K562 (cell line): ENCODE measurements around the gene RBM27. TPM values are rescaled to one million over a fixed set of nuclear protein-coding genes. Genes with fewer than 3 reads are reported as not detected.

Experiments used
- ATAC-seq: fragments of 200-7000 bp; cut with Tn5 transposase; 3 replicates; pipeline ENCODE4 v1.9.1; 2020; ENCODE audit warnings: moderate library complexity
- BruUV-seq: library from RNA; stranded (reverse); fragments of 400-500 nt; replicated peaks from 2 replicates; lab custom pipeline; 2021; lab: Mats Ljungman, UMichigan
- CTCF ChIA-PET: fragments of 300-600 bp; formaldehyde crosslinking; extraction: SDS; loops from one replicate; lab custom pipeline; 2021; ENCODE audit warnings: low intra/inter-chr PET ratio; lab: Yijun Ruan, JAX
- POLR2A ChIA-PET: fragments of 300-600, 350-650 bp; sonication (Branson Sonifier 250); formaldehyde crosslinking; extraction: SDS; loops from one replicate; lab custom pipeline; 2021; ENCODE audit warnings: antibody characterized with exemption, inconsistent platforms; lab: Yijun Ruan, JAX
- DNase-seq, 4 experiments: peaks; one replicate each; pipeline versions ENCODE4 v3.0.0 to v3.0.0-alpha.2; 2011 to 2018; ENCODE audit warnings: low spot score in 3 of 4, mixed read lengths in 3 of 4; ENCODE audit errors: extremely low read depth in 1 of 4
- FAIRE-seq: peaks from 2 replicates; lab custom pipeline; 2011; peaks lifted over from hg19 to GRCh38; lab: Jason Lieb, UNC
- H2AFZ ChIP-seq: 2 replicates; pipeline ENCODE4 v1.6.0; 2011; ENCODE audit warnings: low read depth, low read length, control low read depth, inconsistent platforms
- H3K27ac ChIP-seq: fragments of 200-600 bp; 3 replicates; pipeline ENCODE4 v1.8.0; 2011; ENCODE audit warnings: low read depth, mild to moderate bottlenecking, control low read depth, inconsistent platforms, low read length, moderate library complexity, mixed read lengths; ENCODE audit errors: extremely low read depth
- H3K27me3 ChIP-seq, 2 experiments: fragments of 300-600 bp in 1 of 2; 2 replicates in 1 of 2; 3 replicates in 1 of 2; pipeline versions ENCODE4 v1.6.0 to v1.8.0; 2011; ENCODE audit warnings: inconsistent platforms in 2 of 2, low read length in 2 of 2, mild to moderate bottlenecking in 1 of 2, mixed read lengths in 1 of 2, moderate library complexity in 1 of 2; ENCODE audit not compliant: control insufficient read depth in 2 of 2, insufficient read depth in 2 of 2
- H3K36me3 ChIP-seq: fragments of 300-600 bp; 3 replicates; pipeline ENCODE4 v1.8.0; 2011; ENCODE audit warnings: mild to moderate bottlenecking, low read length, inconsistent platforms; ENCODE audit not compliant: control insufficient read depth, insufficient read depth
- H3K4me1 ChIP-seq, 2 experiments: fragments of 200-600 bp in 1 of 2; replicated peaks in 1 of 2; 2 replicates in 1 of 2; 3 replicates in 1 of 2; pipeline versions ENCODE4 v1.5.1 to v1.8.0; 2011; ENCODE audit warnings: inconsistent platforms in 2 of 2, low read length in 2 of 2, mild to moderate bottlenecking in 1 of 2, mixed read lengths in 1 of 2, moderate library complexity in 1 of 2; ENCODE audit not compliant: control insufficient read depth in 2 of 2, insufficient read depth in 2 of 2
- H3K4me2 ChIP-seq: 2 replicates; pipeline ENCODE4 v1.6.1; 2011; ENCODE audit warnings: low read length, control low read depth, inconsistent platforms, mixed read lengths; ENCODE audit not compliant: insufficient read depth
- H3K4me3 ChIP-seq: fragments of 200-600 bp; sonication (generic), shearing (Covaris generic); 2 replicates; pipeline ENCODE4 v1.5.1; 2016; ENCODE audit warnings: control low read depth, inconsistent platforms
- H3K79me2 ChIP-seq: fragments of 200-600 bp; 3 replicates; pipeline ENCODE4 v1.8.0; 2011; ENCODE audit warnings: low read length, inconsistent platforms; ENCODE audit not compliant: control insufficient read depth, insufficient read depth
- H3K9ac ChIP-seq, 2 experiments: 2 replicates each; pipeline versions ENCODE4 v1.6.0 to v1.6.1; 2011; ENCODE audit warnings: low read depth in 2 of 2, low read length in 2 of 2, control low read depth in 1 of 2, inconsistent platforms in 1 of 2, mild to moderate bottlenecking in 1 of 2, mixed read lengths in 1 of 2; ENCODE audit not compliant: insufficient read depth in 1 of 2
- H3K9me1 ChIP-seq: one replicate; pipeline ENCODE4 v1.6.0; 2011; ENCODE audit warnings: inconsistent platforms, mild to moderate bottlenecking, low read length, moderate library complexity; ENCODE audit not compliant: control insufficient read depth, insufficient read depth
- H3K9me3 ChIP-seq: replicated peaks from 2 replicates; pipeline ENCODE4 v1.5.1; 2011; ENCODE audit warnings: low read depth, low read length, inconsistent platforms; ENCODE audit not compliant: control insufficient read depth, insufficient read depth
- H4K20me1 ChIP-seq: replicated peaks from 2 replicates; pipeline ENCODE4 v1.6.1; 2011; ENCODE audit warnings: low read length, inconsistent platforms, mixed read lengths; ENCODE audit not compliant: control insufficient read depth, insufficient read depth
- ARNT ChIP-seq, 2 experiments: fragments of 450-650 bp; IDR thresholded peaks; 2 replicates each; pipeline ENCODE4 v1.6.1; 2016; ENCODE audit warnings: mild to moderate bottlenecking in 1 of 2
- HNRNPH1 ChIP-seq: fragments of 200-400 bp; formaldehyde crosslinking; optimal IDR thresholded peaks from 2 replicates; pipeline ENCODE3; 2017; ENCODE audit warnings: low read depth, mild to moderate bottlenecking, low read length, moderate library complexity
- ILK ChIP-seq: fragments of 450-650 bp; IDR thresholded peaks from 2 replicates; pipeline ENCODE4 v1.6.1; 2016; ENCODE audit warnings: missing genetic modification characterization, low read depth, mild to moderate bottlenecking, missing compliant biosample characterization, moderate library complexity, borderline replicate concordance
- KDM4B ChIP-seq, 2 experiments: fragments of 450-650 bp in 1 of 2; sonication (generic) in 1 of 2; IDR thresholded peaks; 2 replicates each; pipeline ENCODE4 v1.6.1; 2016 to 2017; ENCODE audit warnings: borderline replicate concordance in 2 of 2, antibody characterized with exemption in 1 of 2, low read depth in 1 of 2, mild to moderate bottlenecking in 1 of 2
- LARP7 ChIP-seq: fragments of 450-650 bp; IDR thresholded peaks from 2 replicates; pipeline ENCODE4 v1.6.1; 2016
- POLR2H ChIP-seq: IDR thresholded peaks from 2 replicates; pipeline ENCODE4 v1.6.1; 2016; ENCODE audit warnings: missing genetic modification characterization, low read depth, mild to moderate bottlenecking, control low read depth, missing compliant biosample characterization, moderate library complexity
- ZNF134 ChIP-seq: fragments of 250-450 bp; sonication (Bioruptor Pico); conservative IDR thresholded peaks from 2 replicates; pipeline ENCODE4 v1.4.0; 2020
- ZNF717 ChIP-seq: fragments of 250-450 bp; sonication (Bioruptor Pico); IDR thresholded peaks from 2 replicates; pipeline ENCODE4 v1.5.0; 2021
- WGBS: fragments of 100-300 bp; shearing (Covaris generic); methylation state at CpG from one replicate; pipeline ENCODE4 v1.1.6; 2016; ENCODE audit warnings: low coverage, mixed read lengths; ENCODE audit not compliant: insufficient coverage; ENCODE audit errors: missing lambda C conversion rate; 5-methylcytosine and 5-hydroxymethylcytosine counted together
- in situ Hi-C: fragments of 300-500 bp; cut with MboI; formaldehyde crosslinking; loops from 4 replicates; pipeline ENCODE4 v1.15.0; 2018; ENCODE audit warnings: inconsistent platforms, mixed read lengths
- intact Hi-C: fragments of 100-400 bp; cut with micrococcal nuclease; formaldehyde crosslinking; loops from 2 replicates; pipeline ENCODE4 v1.14.2; 2022
- polyA plus RNA-seq, 8 experiments: library from polyadenylated mRNA; depleted of rRNA in 4 of 8; stranded (reverse) in 5 of 8; unstranded in 3 of 8; fragments of >200 nt; fragmentation: Nextera tagmentation in 2 of 8; fragmentation: Illumina TruSeq in 1 of 8; extraction: Ambion mirVana in 2 of 8; extraction: Trizol in 1 of 8; gene quantifications; 2 replicates each; pipeline versions ENCODE4 v1.2.1 to v1.2.3, GENCODE V29; 2011 to 2014; ENCODE audit warnings: inconsistent platforms in 1 of 8, missing spikeins in 1 of 8
- total RNA-seq, 7 experiments: library from RNA; depleted of rRNA in 6 of 7; stranded (reverse); fragments of >200 nt in 6 of 7; fragmentation: Illumina TruSeq in 2 of 7; extraction: Trizol in 2 of 7; gene quantifications; 2 replicates each; pipeline versions ENCODE4 v1.2.1 to v1.2.3, GENCODE V29; 2011 to 2021; ENCODE audit warnings: low replicate concordance in 1 of 7
- TF ChIP-seq, protein P1 (sequence below): fragments of 450-650 bp; formaldehyde crosslinking; IDR thresholded peaks from 2 replicates; pipeline ENCODE4 v1.4.0; 2022; ENCODE audit warnings: missing genetic modification characterization
- TF ChIP-seq, protein P2 (sequence below): conservative IDR thresholded peaks from 2 replicates; pipeline ENCODE4 v1.6.1; 2011; ENCODE audit warnings: low read depth, mild to moderate bottlenecking, low read length; ENCODE audit not compliant: control insufficient read depth

RBM27 gene
- total and polyA plus RNA-seq, 9 of the 15 experiments (the other 6 are each of a cell fraction or from before 2014, with no cell fraction given), result 5.3 to 45.4 (median 29.1) TPM

DNA sequence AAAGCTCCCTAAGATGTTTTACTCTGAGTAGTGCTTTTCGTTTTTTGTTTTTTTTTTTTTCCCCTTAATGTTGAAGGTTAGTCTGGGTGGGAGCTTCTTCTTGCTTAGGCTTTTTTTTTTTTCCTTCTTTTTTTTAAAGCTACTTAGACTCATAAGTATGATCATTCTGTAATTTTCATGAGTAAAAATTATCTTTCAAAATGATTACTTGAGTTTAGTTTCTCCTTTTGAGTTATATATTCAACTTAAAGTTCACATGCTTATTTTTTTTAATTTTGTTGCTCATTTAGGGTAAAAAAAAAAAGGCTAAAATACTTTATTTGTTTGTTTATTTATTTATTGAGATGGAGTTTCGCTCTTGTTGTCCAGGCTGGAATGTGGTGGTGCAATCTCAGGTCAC, 2.9 kb downstream of the RBM27 start:
- no peak overlapping the region for H3K4me3 ChIP-seq
- ATAC-seq, result no peak
- H2AFZ ChIP-seq, result no peak overlapping the region
- no peaks in the 10 kb centered on the region for H3K27me3 ChIP-seq
- in situ Hi-C loops (loop anchor here (10.0 kb wide), 1 partner anchor 371 kb away; the partner anchor contains the start of gene PRELID2), intact Hi-C loops (no loop called here)
- TF ChIP-seq ILK (no peak), LARP7 (0 out of 2 replicates have a peak, but pooled peaks have one; percentile 19), POLR2H (tag) (peak; percentile 32; the same call in 1 of the 2 replicates), ARNT (IDR thresholded peaks at IDR 0.05) (peak in 1 of 2 experiments; percentile 29; a peak in 1 of 4 replicates)
- no peak for DNase-seq
- no peaks in the 10 kb centered on the region for H3K9me3 ChIP-seq
- H3K9ac ChIP-seq, result peak overlapping the region; percentile 55 to 61; a peak in 3 of 4 replicates
- peak overlapping the region; percentile 32; the same call in 2 of the 3 replicates for H3K27ac ChIP-seq
- H3K36me3 ChIP-seq, result peaks cover 14% of the 10 kb centered on the region; the same call in 2 of the 3 replicates
- ChIA-PET CTCF (no interaction called here), POLR2A (interaction anchor here (0.6 to 1.2 kb wide), 3 partner anchors 13 to 27 kb away, joined by 3 to 4 read pairs (median 3); no protein-coding TSS in a partner anchor)
- peaks cover 16 to 21% of the 10 kb centered on the region in 2 experiments; a peak in 4 of 5 replicates for H3K4me1 ChIP-seq
- peaks cover 80% of the 10 kb centered on the region for H3K79me2 ChIP-seq
- no peak for FAIRE-seq
- 18% methylated on average over 2 of the region's 2 CpGs for WGBS
- peaks cover 13% of the 10 kb centered on the region for H4K20me1 ChIP-seq
- H3K9me1 ChIP-seq, result no peaks in the 10 kb centered on the region
- H3K4me2 ChIP-seq, result no peak overlapping the region
- BruUV-seq, result no TSS peak

DNA sequence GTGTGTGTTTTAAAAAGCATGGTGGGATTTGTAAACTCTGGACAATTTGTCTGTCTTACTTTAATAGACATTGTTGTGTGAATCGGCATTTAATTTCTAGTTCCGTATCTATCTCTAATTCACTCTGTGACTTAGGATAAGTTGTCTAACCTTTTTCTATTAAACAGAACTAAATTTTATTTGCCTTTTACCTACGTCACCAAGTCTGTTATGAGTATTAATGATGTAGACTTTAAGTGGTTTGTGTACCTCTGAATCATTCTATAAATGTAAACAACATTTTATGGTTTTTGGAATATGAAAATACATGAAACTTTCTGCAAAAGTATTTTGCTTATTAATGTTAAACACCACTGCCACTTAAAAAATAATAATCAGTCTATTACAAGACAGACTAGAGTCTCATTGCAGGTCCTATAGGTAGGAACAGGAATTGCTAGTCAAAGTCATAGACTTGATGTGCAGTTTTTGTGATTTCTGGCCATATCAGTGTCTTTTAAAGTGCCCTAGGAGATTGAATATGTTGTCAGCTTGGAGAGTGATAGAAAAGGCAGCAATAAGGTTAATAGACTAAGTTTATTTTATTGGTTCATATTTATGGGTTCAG, 5.6 kb downstream of the RBM27 start:
- Histone ChIP-seq H3K79me2 (peaks cover 96% of the 10 kb centered on the region), H2AFZ (no peak overlapping the region), H3K4me1 (peaks cover 11 to 23% of the 10 kb centered on the region in 2 experiments; a peak in 4 of 5 replicates), H3K27me3 (no peaks in the 10 kb centered on the region), H3K9ac (no peak overlapping the region), H3K4me2 (no peak overlapping the region), H3K9me1 (no peaks in the 10 kb centered on the region), H3K36me3 (peaks cover 14% of the 10 kb centered on the region; the same call in 2 of the 3 replicates), H4K20me1 (peaks cover 13% of the 10 kb centered on the region), H3K4me3 (no peak overlapping the region), H3K27ac (no peak overlapping the region), H3K9me3 (no peaks in the 10 kb centered on the region)
- ChIA-PET CTCF (no interaction called here), POLR2A (interaction anchor here (0.8 kb wide), 1 partner anchor 9 kb away, joined by 3 read pairs; no protein-coding TSS in a partner anchor)
- no peak for DNase-seq
- 92% methylated on average over 3 of the region's 3 CpGs for WGBS
- in situ Hi-C loops, result loop anchor here (10.0 kb wide), 1 partner anchor 374 kb away; the partner anchor contains the start of gene PRELID2
- peak; percentile 35 for FAIRE-seq
- peak; percentile 48 for ATAC-seq
- intact Hi-C loops, result no loop called here
- no TSS peak for BruUV-seq
- TF ChIP-seq KDM4B (IDR thresholded peaks at IDR 0.05; ENCODE audit: borderline replicate concordance in 2 of 2, low read depth in 1 of 2) (no peak), ZNF717 (CRISPR knock-in tag) (no peak), HNRNPH1 (no peak), ZNF134 (CRISPR knock-in tag) (no peak)
- TF ChIP-seq, protein P1, sequence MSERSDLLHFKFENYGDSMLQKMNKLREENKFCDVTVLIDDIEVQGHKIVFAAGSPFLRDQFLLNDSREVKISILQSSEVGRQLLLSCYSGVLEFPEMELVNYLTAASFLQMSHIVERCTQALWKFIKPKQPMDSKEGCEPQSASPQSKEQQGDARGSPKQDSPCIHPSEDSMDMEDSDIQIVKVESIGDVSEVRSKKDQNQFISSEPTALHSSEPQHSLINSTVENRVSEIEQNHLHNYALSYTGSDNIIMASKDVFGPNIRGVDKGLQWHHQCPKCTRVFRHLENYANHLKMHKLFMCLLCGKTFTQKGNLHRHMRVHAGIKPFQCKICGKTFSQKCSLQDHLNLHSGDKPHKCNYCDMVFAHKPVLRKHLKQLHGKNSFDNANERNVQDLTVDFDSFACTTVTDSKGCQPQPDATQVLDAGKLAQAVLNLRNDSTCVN (CRISPR knock-in tag), result no peak
- TF ChIP-seq, protein P2, sequence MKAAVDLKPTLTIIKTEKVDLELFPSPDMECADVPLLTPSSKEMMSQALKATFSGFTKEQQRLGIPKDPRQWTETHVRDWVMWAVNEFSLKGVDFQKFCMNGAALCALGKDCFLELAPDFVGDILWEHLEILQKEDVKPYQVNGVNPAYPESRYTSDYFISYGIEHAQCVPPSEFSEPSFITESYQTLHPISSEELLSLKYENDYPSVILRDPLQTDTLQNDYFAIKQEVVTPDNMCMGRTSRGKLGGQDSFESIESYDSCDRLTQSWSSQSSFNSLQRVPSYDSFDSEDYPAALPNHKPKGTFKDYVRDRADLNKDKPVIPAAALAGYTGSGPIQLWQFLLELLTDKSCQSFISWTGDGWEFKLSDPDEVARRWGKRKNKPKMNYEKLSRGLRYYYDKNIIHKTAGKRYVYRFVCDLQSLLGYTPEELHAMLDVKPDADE, result no peak
